H1 (cell line): ENCODE measurements around the gene NPR1. TPM values are rescaled to one million over a fixed set of nuclear protein-coding genes. Genes with fewer than 3 reads are reported as not detected.

Experiments
- CTCF ChIP-seq, 3 experiments: IDR thresholded peaks; 1 replicate in 2 of 3; 2 replicates in 1 of 3; pipeline versions ENCODE4 v1.5.1 to v1.6.1; 2011; ENCODE audit warnings: low read length in 3 of 3, mild to moderate bottlenecking in 3 of 3, inconsistent platforms in 2 of 3, low read depth in 1 of 3, moderate library complexity in 1 of 3; ENCODE audit not compliant: insufficient read depth in 1 of 3; ENCODE audit errors: control extremely low read depth in 1 of 3
- EGR1 ChIP-seq: IDR thresholded peaks from 2 replicates; pipeline ENCODE4 v1.6.1; 2011; ENCODE audit warnings: low read depth, low read length, borderline replicate concordance
- SAP30 ChIP-seq: fragments of 300-600 bp; sonication (generic); IDR thresholded peaks from 2 replicates; pipeline ENCODE4 v1.7.1; 2012; ENCODE audit warnings: low read length, moderate library complexity, mild to moderate bottlenecking, inconsistent platforms; ENCODE audit not compliant: insufficient read depth, insufficient replicate concordance
- SIRT6 ChIP-seq: IDR thresholded peaks from one replicate; pipeline ENCODE4 v1.7.1; 2012; ENCODE audit warnings: low read length, inconsistent platforms
- TBP ChIP-seq: IDR thresholded peaks from 2 replicates; pipeline ENCODE4 v1.6.1; 2011; ENCODE audit warnings: low read depth, low read length, improper control_type of control experiment
- polyA plus RNA-seq, 7 experiments: library from polyadenylated mRNA; depleted of rRNA in 3 of 7; stranded (reverse) in 5 of 7; unstranded in 2 of 7; fragments of >200 nt in 5 of 7; fragments of 200-250 nt in 2 of 7; gene quantifications; 1 replicate in 5 of 7; 2 replicates in 1 of 7; 4 replicates in 1 of 7; pipeline versions ENCODE4 v1.2.1 to v1.2.3, GENCODE V29; 2011 to 2013; ENCODE audit warnings: missing spikeins in 2 of 7, mixed read lengths in 2 of 7
- total RNA-seq: library from RNA; stranded (reverse); fragmentation: NEBNext Ultra II Directional; extraction: Animal tissue kit (Norgen Biotek cat#: 25700); gene quantifications from 2 replicates; pipeline ENCODE4 v1.2.1, GENCODE V29; 2021

The NPR1 gene
- total and polyA plus RNA-seq, 2 of the 8 experiments (the other 6 are each of a cell fraction or from before 2014, with no cell fraction given) = 11.7 to 13.2 TPM

- TF ChIP-seq CTCF (IDR thresholded peaks at IDR 0.05; ENCODE audit: control extremely low read depth in 1 of 3, insufficient read depth in 1 of 3, low read depth in 1 of 3, low read length in 3 of 3) (no peak), SAP30 (no peak), TBP (no peak), EGR1 (no peak), SIRT6 (no peak)
- TF ChIP-seq, all 59 proteins: peak for 0
Measured at GRCh38 chr1:153699768-153700167, 21.3 kb downstream of the NPR1 start (continued).
